ENCODE data around the gene POU2F3.

The POU2F3 gene

DNA sequence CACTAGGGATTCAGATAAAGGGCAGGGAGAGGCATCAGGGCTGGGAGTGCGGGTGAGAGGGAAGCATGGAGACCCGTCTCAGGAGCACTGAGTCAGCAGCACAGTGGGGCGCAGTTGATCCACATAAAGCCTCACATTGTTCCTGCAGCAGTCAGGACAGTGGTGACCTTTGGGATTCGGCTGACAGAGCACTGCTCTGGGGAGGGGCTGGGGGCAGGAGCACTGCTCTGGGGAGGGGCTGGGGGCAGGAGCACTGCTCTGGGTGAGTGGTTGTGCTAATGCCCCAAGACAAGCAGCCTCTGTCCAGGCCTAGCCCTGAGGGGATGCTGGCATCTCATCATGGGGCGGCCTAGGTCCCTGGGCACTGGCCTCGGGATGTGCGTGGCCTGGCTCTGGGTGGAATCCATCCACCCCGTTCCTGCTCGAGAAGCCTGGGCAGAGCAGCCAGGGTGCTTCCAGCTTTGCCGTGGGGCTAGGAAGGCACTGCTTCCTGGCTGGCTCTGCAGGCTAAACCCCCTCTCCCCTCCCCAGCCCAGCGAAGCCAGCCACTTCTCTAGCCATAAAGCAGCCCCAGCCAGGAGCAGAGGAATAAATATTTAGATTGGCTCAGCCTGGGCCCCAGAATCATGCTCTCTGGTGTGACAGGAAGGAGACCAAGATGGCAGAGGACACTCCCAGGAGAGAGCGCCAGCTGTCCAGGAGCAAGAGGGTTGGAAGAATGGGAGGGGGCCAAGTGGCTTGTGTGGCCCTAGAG is 21.8 kb upstream of the POU2F3 start:
- no peak for TF ChIP-seq ZFX (IDR thresholded peaks at IDR 0.05)
- TF ChIP-seq, protein P1, sequence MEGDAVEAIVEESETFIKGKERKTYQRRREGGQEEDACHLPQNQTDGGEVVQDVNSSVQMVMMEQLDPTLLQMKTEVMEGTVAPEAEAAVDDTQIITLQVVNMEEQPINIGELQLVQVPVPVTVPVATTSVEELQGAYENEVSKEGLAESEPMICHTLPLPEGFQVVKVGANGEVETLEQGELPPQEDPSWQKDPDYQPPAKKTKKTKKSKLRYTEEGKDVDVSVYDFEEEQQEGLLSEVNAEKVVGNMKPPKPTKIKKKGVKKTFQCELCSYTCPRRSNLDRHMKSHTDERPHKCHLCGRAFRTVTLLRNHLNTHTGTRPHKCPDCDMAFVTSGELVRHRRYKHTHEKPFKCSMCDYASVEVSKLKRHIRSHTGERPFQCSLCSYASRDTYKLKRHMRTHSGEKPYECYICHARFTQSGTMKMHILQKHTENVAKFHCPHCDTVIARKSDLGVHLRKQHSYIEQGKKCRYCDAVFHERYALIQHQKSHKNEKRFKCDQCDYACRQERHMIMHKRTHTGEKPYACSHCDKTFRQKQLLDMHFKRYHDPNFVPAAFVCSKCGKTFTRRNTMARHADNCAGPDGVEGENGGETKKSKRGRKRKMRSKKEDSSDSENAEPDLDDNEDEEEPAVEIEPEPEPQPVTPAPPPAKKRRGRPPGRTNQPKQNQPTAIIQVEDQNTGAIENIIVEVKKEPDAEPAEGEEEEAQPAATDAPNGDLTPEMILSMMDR (conservative IDR thresholded peaks at IDR 0.05), result no peak
- H3K27ac ChIP-seq, result peak overlapping the region; percentile 4; the same call in 1 of the 2 replicates

DNA sequence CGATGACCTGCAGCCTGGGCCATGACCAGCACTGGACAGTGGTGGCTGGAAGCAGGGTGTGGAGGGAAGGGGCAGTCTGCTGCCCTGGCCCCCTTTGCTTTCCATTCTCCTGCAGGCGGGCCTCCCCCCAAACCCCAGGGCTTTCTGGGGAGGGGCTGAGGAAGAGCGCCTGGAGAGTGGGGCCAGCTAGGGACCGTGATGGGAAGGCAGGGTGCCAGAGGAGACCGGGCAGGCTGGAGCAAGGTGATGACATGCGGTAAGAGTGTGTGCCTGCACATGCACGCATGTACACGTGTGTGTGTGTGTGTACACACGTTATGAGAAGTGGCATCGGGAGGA is 21.3 kb upstream of the POU2F3 start:
- peak overlapping the region; percentile 4; the same call in 1 of the 2 replicates for H3K27ac ChIP-seq
- TF ChIP-seq ZFX (IDR thresholded peaks at IDR 0.05), result no peak
- TF ChIP-seq, protein P1 (conservative IDR thresholded peaks at IDR 0.05), result no peak

DNA sequence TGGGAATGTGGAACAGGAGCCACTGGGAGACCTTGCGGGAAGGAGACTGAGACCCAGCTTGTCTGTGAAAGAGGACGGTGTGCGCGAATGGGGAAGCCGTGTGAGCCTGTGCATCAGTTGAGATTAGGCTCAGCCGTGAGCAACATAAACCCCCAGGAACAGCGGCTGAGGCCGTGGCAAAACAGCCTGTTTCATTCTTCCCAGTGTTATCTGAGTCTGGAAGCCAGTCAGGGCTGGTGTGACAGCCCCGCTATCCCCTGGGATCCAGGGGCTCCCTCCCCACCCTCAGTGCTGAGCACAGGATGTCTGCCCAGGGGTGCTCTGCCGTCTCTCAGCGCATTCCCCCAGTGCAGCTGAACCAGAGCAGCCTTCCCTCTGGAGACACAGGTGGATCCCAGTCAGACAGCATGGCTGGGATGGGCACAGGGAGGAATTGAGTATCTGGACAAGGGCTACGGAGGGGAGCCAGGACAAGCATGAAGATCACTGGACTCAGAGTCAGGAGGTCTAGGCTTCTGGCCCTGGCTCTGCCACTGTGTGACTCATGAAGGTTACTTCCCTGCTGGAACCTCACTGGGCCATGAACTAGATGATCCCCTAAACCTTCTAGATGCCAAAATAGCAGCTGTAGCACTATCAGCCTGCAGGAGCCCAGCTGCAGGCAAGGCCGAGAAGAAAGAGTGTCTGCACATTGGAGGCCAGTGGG is 20.6 kb upstream of the POU2F3 start:
- no peak overlapping the region for H3K27ac ChIP-seq

DNA sequence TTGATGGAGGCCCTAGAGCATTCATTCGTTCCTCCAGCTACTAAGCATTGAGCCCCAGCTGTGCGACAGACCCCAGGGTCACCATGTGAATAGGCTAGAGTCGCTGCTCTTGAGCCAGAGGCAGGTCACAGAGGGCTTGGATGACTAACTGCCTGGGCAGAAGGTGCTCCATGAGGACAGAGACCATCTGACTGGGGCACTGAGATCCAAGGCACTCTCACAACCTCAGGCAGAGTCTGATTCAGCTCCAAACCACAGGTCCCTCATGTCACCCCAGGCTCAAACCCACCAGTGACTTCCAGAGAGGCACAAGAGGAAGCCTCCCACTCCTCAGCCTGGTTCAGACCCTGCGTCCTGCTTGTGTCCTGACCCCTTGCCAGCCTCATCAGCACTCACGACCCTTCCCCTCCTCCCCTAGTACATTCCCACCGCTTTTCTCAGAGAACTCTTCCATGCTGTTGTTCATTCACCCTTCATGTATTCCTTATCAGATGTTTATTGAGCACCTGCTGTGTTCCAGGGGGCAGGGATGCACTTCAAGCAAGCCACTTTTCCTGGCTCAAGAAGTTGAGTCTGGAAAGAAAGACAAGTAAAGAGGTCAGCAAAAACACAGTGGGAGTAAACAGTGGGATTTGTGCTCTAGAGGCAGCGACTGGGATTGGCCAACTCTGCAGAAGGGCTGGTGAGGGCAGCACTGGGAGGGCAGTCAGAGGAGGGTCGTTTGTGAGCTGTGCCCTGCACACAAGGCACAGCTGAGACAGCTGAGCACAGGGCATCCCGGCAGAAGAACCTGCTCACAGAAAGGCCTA is 19.8 kb upstream of the POU2F3 start:
- H3K27ac ChIP-seq, result no peak overlapping the region
- TF ChIP-seq ZFX (IDR thresholded peaks at IDR 0.05), result no peak
- TF ChIP-seq, protein P1 (conservative IDR thresholded peaks at IDR 0.05), result no peak

More for the DNA sequence above, 20.6 kb upstream of the POU2F3 start:
- TF ChIP-seq, protein P1 (conservative IDR thresholded peaks at IDR 0.05), result no peak
- no peak for TF ChIP-seq ZFX (IDR thresholded peaks at IDR 0.05)

DNA sequence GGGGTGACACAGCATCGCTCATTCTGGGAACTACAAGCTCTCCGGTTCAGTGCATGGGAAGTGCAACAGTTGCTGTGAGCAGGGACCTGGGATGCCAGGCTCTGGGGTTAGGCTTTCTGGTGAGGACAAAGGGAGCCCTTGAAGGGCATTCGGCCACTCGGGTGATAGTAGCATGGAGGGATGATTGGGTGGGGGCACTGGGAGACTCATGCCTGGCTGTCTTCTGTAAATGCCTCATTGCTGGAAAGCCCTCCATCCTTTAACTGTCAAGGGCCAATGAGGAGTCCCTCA is 19.2 kb upstream of the POU2F3 start:
- TF ChIP-seq ZFX (IDR thresholded peaks at IDR 0.05), result no peak
- TF ChIP-seq, protein P1 (conservative IDR thresholded peaks at IDR 0.05), result no peak
- no peak overlapping the region for H3K27ac ChIP-seq

DNA sequence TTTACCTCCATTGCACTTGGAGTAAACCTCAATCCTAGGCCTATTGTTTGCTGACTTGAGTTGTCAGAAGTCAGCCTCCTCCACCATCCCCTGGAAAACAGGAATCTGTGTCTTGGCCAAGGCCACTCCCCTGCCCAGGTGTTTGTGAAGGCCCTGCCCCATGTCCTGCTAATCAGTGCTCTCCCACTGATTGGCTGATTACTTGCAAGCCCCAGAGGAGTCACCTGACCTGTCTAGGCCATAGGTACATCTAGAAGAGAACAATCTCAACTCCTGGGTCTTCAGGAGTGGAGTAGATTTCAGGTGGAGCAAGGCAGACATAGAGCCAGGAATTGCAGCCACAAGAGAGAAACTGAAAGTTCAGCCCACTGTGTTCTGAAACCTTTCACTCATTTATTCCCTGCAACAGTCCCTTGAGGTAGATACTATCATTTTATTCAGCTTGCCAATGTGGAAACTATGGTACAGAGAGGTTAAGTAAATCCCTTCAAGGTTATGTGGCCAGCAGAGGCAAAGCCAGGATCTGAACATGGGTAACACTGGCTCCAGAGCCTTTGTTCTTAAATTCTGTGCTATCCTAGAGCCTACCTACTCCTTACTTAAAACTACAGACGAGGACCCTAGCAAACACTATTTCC is 18.7 kb upstream of the POU2F3 start:
- TF ChIP-seq ZFX (IDR thresholded peaks at IDR 0.05), result no peak
- TF ChIP-seq, protein P1 (conservative IDR thresholded peaks at IDR 0.05), result no peak
- no peak overlapping the region for H3K27ac ChIP-seq

Data from C4-2B (cell line).